H1 (cell line): ENCODE data around the gene CNOT3.

Source experiments
- CTCF ChIP-seq, 3 experiments: IDR thresholded peaks; 1 replicate in 2 of 3; 2 replicates in 1 of 3; pipeline versions ENCODE4 v1.5.1 to v1.6.1; 2011; ENCODE audit warnings: low read length in 3 of 3, mild to moderate bottlenecking in 3 of 3, inconsistent platforms in 2 of 3, low read depth in 1 of 3, moderate library complexity in 1 of 3; ENCODE audit not compliant: insufficient read depth in 1 of 3; ENCODE audit errors: control extremely low read depth in 1 of 3
- EGR1 ChIP-seq: IDR thresholded peaks from 2 replicates; pipeline ENCODE4 v1.6.1; 2011; ENCODE audit warnings: low read depth, low read length, borderline replicate concordance
- EP300 ChIP-seq, 2 experiments: IDR thresholded peaks; 1 replicate in 1 of 2; 2 replicates in 1 of 2; pipeline ENCODE4 v1.6.1; 2011 to 2012; ENCODE audit warnings: low read depth in 2 of 2, low read length in 2 of 2, mild to moderate bottlenecking in 2 of 2, borderline replicate concordance in 1 of 2, inconsistent platforms in 1 of 2, moderate library complexity in 1 of 2
- RFX5 ChIP-seq: IDR thresholded peaks from 2 replicates; pipeline ENCODE4 v1.6.1; 2011; ENCODE audit warnings: low read depth, low read length, improper control_type of control experiment, borderline replicate concordance
- TBP ChIP-seq: IDR thresholded peaks from 2 replicates; pipeline ENCODE4 v1.6.1; 2011; ENCODE audit warnings: low read depth, low read length, improper control_type of control experiment

GRCh38 chr19:54186934-54187381 lies 49.4 kb downstream of the CNOT3 start:
- TF ChIP-seq EP300 (IDR thresholded peaks at IDR 0.05; ENCODE audit: borderline replicate concordance in 1 of 2, low read depth in 2 of 2, low read length in 2 of 2) (no peak), CTCF (IDR thresholded peaks at IDR 0.05; ENCODE audit: control extremely low read depth in 1 of 3, insufficient read depth in 1 of 3, low read depth in 1 of 3, low read length in 3 of 3) (no peak), RFX5 (no peak), TBP (no peak), EGR1 (no peak)
